Non-pigmented ciliary epithelial cell (primary cell): ENCODE results near the gene COL6A5.
A peak's percentile ranks its signal among the peaks of the same experiment; 100 is the strongest.
"Not testable (repeated sequence)": the region's sequence is repeated elsewhere in the genome, so short reads cannot be mapped to it uniquely, and the experiment has no call there.

ENCODE experiments used
- DNase-seq: peaks from one replicate; pipeline ENCODE4 v3.0.0-alpha.2; 2010; ENCODE audit warnings: low read depth

COL6A5 gene

GRCh38 chr3:130345487-130346079 is at the start of gene COL6A5:
Gene COL6A5, plus strand, starts transcription at chr3:130345672. Its CDS starts 27,967 bp downstream, at chr3:130373639.
- no peak for DNase-seq

GRCh38 chr3:130299531-130299930 is 45.9 kb upstream of the COL6A5 start:
- DNase-seq: no peak

GRCh38 chr3:130300888-130301287 is 44.6 kb upstream of the COL6A5 start:
- DNase-seq: no peak

GRCh38 chr3:130310109-130310508 is 35.4 kb upstream of the COL6A5 start:
- DNase-seq: no peak

GRCh38 chr3:130312374-130312773 is 33.1 kb upstream of the COL6A5 start:
- no peak for DNase-seq

- no peak for DNase-seq
These were observed 29.3 kb upstream of the COL6A5 start for GRCh38 chr3:130316169-130316568.

GRCh38 chr3:130323503-130323902 is 22.0 kb upstream of the COL6A5 start:
- no peak for DNase-seq

GRCh38 chr3:130340766-130341165 is 4.7 kb upstream of the COL6A5 start:
- DNase-seq: no peak

- DNase-seq: no peak
These were observed 4.1 kb upstream of the COL6A5 start for GRCh38 chr3:130341388-130341787.

GRCh38 chr3:130341882-130342281 is 3.6 kb upstream of the COL6A5 start:
- no peak for DNase-seq

- no peak for DNase-seq
These were observed 2.4 kb upstream of the COL6A5 start for GRCh38 chr3:130342821-130343661.

GRCh38 chr3:130348258-130348657 is 2.8 kb downstream of the COL6A5 start:
- DNase-seq: not testable (repeated sequence)

GRCh38 chr3:130354430-130354829 is 9.0 kb downstream of the COL6A5 start:
- no peak for DNase-seq

GRCh38 chr3:130374033-130374432 is 28.6 kb downstream of the COL6A5 start:
- no peak for DNase-seq

GRCh38 chr3:130374908-130375307 is 29.4 kb downstream of the COL6A5 start:
- DNase-seq: no peak

- DNase-seq: no peak
These were observed 32.6 kb downstream of the COL6A5 start for GRCh38 chr3:130377960-130378676.

GRCh38 chr3:130378677-130379191 is 33.3 kb downstream of the COL6A5 start:
- no peak for DNase-seq

- no peak for DNase-seq
These were observed 33.8 kb downstream of the COL6A5 start for GRCh38 chr3:130379274-130379673.

- no peak for DNase-seq
These were observed 34.9 kb downstream of the COL6A5 start for GRCh38 chr3:130380398-130380797.

GRCh38 chr3:130383424-130383823 is 38.0 kb downstream of the COL6A5 start:
- DNase-seq: no peak

GRCh38 chr3:130384476-130385025 is 39.1 kb downstream of the COL6A5 start:
- no peak for DNase-seq

- peak; percentile 28 for DNase-seq
These were observed 41.3 kb downstream of the COL6A5 start for GRCh38 chr3:130386604-130387263.
